H1 (cell line): ENCODE results near the gene SLC52A3. TPM values are rescaled to one million over a fixed set of nuclear protein-coding genes. Genes with fewer than 3 reads are reported as not detected.

ENCODE experiments used
- ATF2 ChIP-seq: IDR thresholded peaks from 2 replicates; pipeline ENCODE4 v1.6.1; 2012; ENCODE audit warnings: low read length, inconsistent platforms
- CHD7 ChIP-seq: fragments of 300-600 bp; sonication (generic); IDR thresholded peaks from 2 replicates; pipeline ENCODE4 v1.7.1; 2012; ENCODE audit warnings: low read length, moderate library complexity, mild to moderate bottlenecking, inconsistent platforms; ENCODE audit not compliant: insufficient replicate concordance
- KDM4A ChIP-seq: IDR thresholded peaks from one replicate; pipeline ENCODE4 v1.7.1; 2012; ENCODE audit warnings: low read depth, mild to moderate bottlenecking, moderate library complexity, low read length, inconsistent platforms; ENCODE audit not compliant: severe bottlenecking
- RAD21 ChIP-seq, 2 experiments: IDR thresholded peaks in 1 of 2; conservative IDR thresholded peaks in 1 of 2; 2 replicates each; pipeline ENCODE4 v1.6.1; 2011; ENCODE audit warnings: low read depth in 2 of 2, low read length in 2 of 2, improper control_type of control experiment in 1 of 2, inconsistent platforms in 1 of 2, mild to moderate bottlenecking in 1 of 2, moderate library complexity in 1 of 2
- SP2 ChIP-seq: IDR thresholded peaks from 2 replicates; pipeline ENCODE4 v1.6.1; 2012; ENCODE audit warnings: mild to moderate bottlenecking, low read length, inconsistent platforms
- SUZ12 ChIP-seq: fragments of 200-600 bp; sonication (generic); IDR thresholded peaks from 2 replicates; pipeline ENCODE4 v1.6.1; 2012; ENCODE audit warnings: mild to moderate bottlenecking, inconsistent platforms, low read length, moderate library complexity, mixed read lengths
- TEAD4 ChIP-seq: IDR thresholded peaks from 2 replicates; pipeline ENCODE4 v1.6.1; 2012; ENCODE audit warnings: low read depth, low read length, inconsistent platforms, mixed read lengths
- YY1 ChIP-seq: IDR thresholded peaks from 2 replicates; pipeline ENCODE4 v1.6.1; 2011; ENCODE audit warnings: low read depth, mild to moderate bottlenecking, low read length
- polyA plus RNA-seq, 7 experiments: library from polyadenylated mRNA; depleted of rRNA in 3 of 7; stranded (reverse) in 5 of 7; unstranded in 2 of 7; fragments of >200 nt in 5 of 7; fragments of 200-250 nt in 2 of 7; gene quantifications; 1 replicate in 5 of 7; 2 replicates in 1 of 7; 4 replicates in 1 of 7; pipeline versions ENCODE4 v1.2.1 to v1.2.3, GENCODE V29; 2011 to 2013; ENCODE audit warnings: missing spikeins in 2 of 7, mixed read lengths in 2 of 7
- total RNA-seq: library from RNA; stranded (reverse); fragmentation: NEBNext Ultra II Directional; extraction: Animal tissue kit (Norgen Biotek cat#: 25700); gene quantifications from 2 replicates; pipeline ENCODE4 v1.2.1, GENCODE V29; 2021

Gene SLC52A3
- total and polyA plus RNA-seq, 2 of the 8 experiments (the other 6 are each of a cell fraction or from before 2014, with no cell fraction given), result 2.3 to 4.2 TPM

- TF ChIP-seq CHD7 (no peak), SP2 (no peak), TEAD4 (0 out of 2 replicates have a peak, but pooled peaks have one; percentile 29), ATF2 (no peak), YY1 (peak; percentile 45; the same call in 1 of the 2 replicates), RAD21 (IDR thresholded peaks at IDR 0.05 in 1 of 2, conservative IDR thresholded peaks at IDR 0.05 in 1 of 2; ENCODE audit: low read depth in 2 of 2, low read length in 2 of 2) (peak; percentile 78 to 87), KDM4A (peak; percentile 45), SUZ12 (no peak)
Measured at GRCh38 chr20:728256-728944, 39.9 kb downstream of the SLC52A3 start (continued).
